Measurements from ENCODE around the gene CCDC190. TPM values are rescaled to one million over a fixed set of nuclear protein-coding genes. Genes with fewer than 3 reads are reported as not detected.
"Not testable (repeated sequence)": the region's sequence is repeated elsewhere in the genome, so short reads cannot be mapped to it uniquely, and the experiment has no call there.

CCDC190 gene
- total RNA-seq, 1 donor from 2014 or later, result not detected

- H3K4me3 Mint-ChIP-seq, result no peak overlapping the region
- no peak for DNase-seq
- intact Hi-C loops (cut with micrococcal nuclease), result no loop called here
- H3K36me3 Mint-ChIP-seq (ENCODE audit: low read depth), result peaks cover 7% of the 10 kb centered on the region
- H3K27me3 Mint-ChIP-seq, result peaks cover 9% of the 10 kb centered on the region
- H3K9me3 Mint-ChIP-seq, result peaks cover 7% of the 10 kb centered on the region
- H3K27ac Mint-ChIP-seq, result no peak overlapping the region
- H3K4me1 Mint-ChIP-seq, result peaks cover 14% of the 10 kb centered on the region
These were observed 22.1 kb downstream of the CCDC190 start for GRCh38 chr1:162838863-162839262.

GRCh38 chr1:162835157-162835899 lies 25.6 kb downstream of the CCDC190 start:
- intact Hi-C loops (cut with micrococcal nuclease), result no loop called here
- peaks cover 10% of the 10 kb centered on the region for H3K27me3 Mint-ChIP-seq
- peak; percentile 63 for DNase-seq
- peak overlapping the region; percentile 6 for H3K4me3 Mint-ChIP-seq
- peak overlapping the region; percentile 73 for H3K27ac Mint-ChIP-seq
- peaks cover 11% of the 10 kb centered on the region for H3K9me3 Mint-ChIP-seq
- H3K4me1 Mint-ChIP-seq, result peaks cover 19% of the 10 kb centered on the region
- H3K36me3 Mint-ChIP-seq (ENCODE audit: low read depth), result peaks cover 5% of the 10 kb centered on the region

- peaks cover 7% of the 10 kb centered on the region for H3K9me3 Mint-ChIP-seq
- H3K4me1 Mint-ChIP-seq, result peaks cover 19% of the 10 kb centered on the region
- H3K27ac Mint-ChIP-seq, result no peak overlapping the region
- H3K27me3 Mint-ChIP-seq, result peaks cover 18% of the 10 kb centered on the region
- H3K36me3 Mint-ChIP-seq (ENCODE audit: low read depth), result peaks cover 2% of the 10 kb centered on the region
- DNase-seq, result no peak
- H3K4me3 Mint-ChIP-seq, result no peak overlapping the region
- intact Hi-C loops (cut with micrococcal nuclease), result no loop called here
These were observed 28.5 kb downstream of the CCDC190 start for GRCh38 chr1:162832470-162832869.

GRCh38 chr1:162829268-162829667 lies 31.7 kb downstream of the CCDC190 start:
- Mint-ChIP-seq H3K36me3 (ENCODE audit: low read depth) (no peaks in the 10 kb centered on the region), H3K4me1 (peaks cover 7% of the 10 kb centered on the region), H3K9me3 (peaks cover 13% of the 10 kb centered on the region), H3K4me3 (no peak overlapping the region), H3K27me3 (peaks cover 28% of the 10 kb centered on the region), H3K27ac (no peak overlapping the region)
- intact Hi-C loops (cut with micrococcal nuclease), result no loop called here
- no peak for DNase-seq

- intact Hi-C loops (cut with micrococcal nuclease), result no loop called here
- Mint-ChIP-seq H3K36me3 (ENCODE audit: low read depth) (no peaks in the 10 kb centered on the region), H3K27ac (no peak overlapping the region), H3K27me3 (peaks cover 37% of the 10 kb centered on the region), H3K4me3 (no peak overlapping the region), H3K4me1 (peaks cover 16% of the 10 kb centered on the region), H3K9me3 (peaks cover 10% of the 10 kb centered on the region)
- DNase-seq, result no peak
These were observed 37.0 kb downstream of the CCDC190 start for GRCh38 chr1:162823771-162824525.

- Mint-ChIP-seq H3K27ac (no peak overlapping the region), H3K4me3 (no peak overlapping the region), H3K4me1 (peaks cover 16% of the 10 kb centered on the region), H3K9me3 (peaks cover 10% of the 10 kb centered on the region), H3K36me3 (ENCODE audit: low read depth) (no peaks in the 10 kb centered on the region), H3K27me3 (peaks cover 34% of the 10 kb centered on the region)
- intact Hi-C loops (cut with micrococcal nuclease), result no loop called here
- no peak for DNase-seq
These were observed 37.7 kb downstream of the CCDC190 start for GRCh38 chr1:162823231-162823630.

GRCh38 chr1:162822391-162823200 lies 38.4 kb downstream of the CCDC190 start:
- Mint-ChIP-seq H3K36me3 (ENCODE audit: low read depth) (no peaks in the 10 kb centered on the region), H3K27ac (no peak overlapping the region), H3K27me3 (peaks cover 29% of the 10 kb centered on the region), H3K4me1 (peaks cover 16% of the 10 kb centered on the region), H3K4me3 (peak overlapping the region; percentile 65), H3K9me3 (peaks cover 10% of the 10 kb centered on the region)
- intact Hi-C loops (cut with micrococcal nuclease), result no loop called here
- peak; percentile 56 for DNase-seq

GRCh38 chr1:162818666-162819065 lies 42.3 kb downstream of the CCDC190 start:
- DNase-seq; H3K27ac Mint-ChIP-seq; H3K36me3 Mint-ChIP-seq (ENCODE audit: low read depth); H3K9me3 Mint-ChIP-seq; H3K4me3 Mint-ChIP-seq; intact Hi-C loops (cut with micrococcal nuclease): not testable (repeated sequence)
- Mint-ChIP-seq H3K27me3 (peaks cover 16% of the 10 kb centered on the region), H3K4me1 (peaks cover 15% of the 10 kb centered on the region)

- intact Hi-C loops (cut with micrococcal nuclease); DNase-seq; H3K9me3 Mint-ChIP-seq; H3K4me3 Mint-ChIP-seq; H3K36me3 Mint-ChIP-seq (ENCODE audit: low read depth); H3K27ac Mint-ChIP-seq: not testable (repeated sequence)
- H3K27me3 Mint-ChIP-seq, result peaks cover 16% of the 10 kb centered on the region
- H3K4me1 Mint-ChIP-seq, result peaks cover 12% of the 10 kb centered on the region
These were observed 42.8 kb downstream of the CCDC190 start for GRCh38 chr1:162818136-162818535.

- H3K27ac Mint-ChIP-seq; H3K9me3 Mint-ChIP-seq; H3K4me3 Mint-ChIP-seq; intact Hi-C loops (cut with micrococcal nuclease); DNase-seq; H3K4me1 Mint-ChIP-seq; H3K27me3 Mint-ChIP-seq: not testable (repeated sequence)
- H3K36me3 Mint-ChIP-seq (ENCODE audit: low read depth), result peaks cover 34% of the 10 kb centered on the region
These were observed 48.6 kb downstream of the CCDC190 start for GRCh38 chr1:162812357-162812756.

GRCh38 chr1:162807503-162807902 lies 53.5 kb downstream of the CCDC190 start:
- H3K4me1 Mint-ChIP-seq, H3K9me3 Mint-ChIP-seq: not testable (repeated sequence)

More at GRCh38 chr1:162807503-162807902, 53.5 kb downstream of the CCDC190 start:
- H3K4me3 Mint-ChIP-seq; DNase-seq; intact Hi-C loops (cut with micrococcal nuclease); H3K27me3 Mint-ChIP-seq; H3K27ac Mint-ChIP-seq: not testable (repeated sequence)
- peaks cover 59% of the 10 kb centered on the region for H3K36me3 Mint-ChIP-seq (ENCODE audit: low read depth)

Measured in activated CD4-positive, alpha-beta T cell treated with anti-CD3 and anti-CD28 coated beads, Interleukin-2, amount 10 ng/mL, durations not matched to agents 24 days and 14 days (primary cell).